ENCODE results near the gene FARP1.

GRCh38 chr13:98503175-98504028, 360.5 kb downstream of the FARP1 start:
- TF ChIP-seq, protein P1, sequence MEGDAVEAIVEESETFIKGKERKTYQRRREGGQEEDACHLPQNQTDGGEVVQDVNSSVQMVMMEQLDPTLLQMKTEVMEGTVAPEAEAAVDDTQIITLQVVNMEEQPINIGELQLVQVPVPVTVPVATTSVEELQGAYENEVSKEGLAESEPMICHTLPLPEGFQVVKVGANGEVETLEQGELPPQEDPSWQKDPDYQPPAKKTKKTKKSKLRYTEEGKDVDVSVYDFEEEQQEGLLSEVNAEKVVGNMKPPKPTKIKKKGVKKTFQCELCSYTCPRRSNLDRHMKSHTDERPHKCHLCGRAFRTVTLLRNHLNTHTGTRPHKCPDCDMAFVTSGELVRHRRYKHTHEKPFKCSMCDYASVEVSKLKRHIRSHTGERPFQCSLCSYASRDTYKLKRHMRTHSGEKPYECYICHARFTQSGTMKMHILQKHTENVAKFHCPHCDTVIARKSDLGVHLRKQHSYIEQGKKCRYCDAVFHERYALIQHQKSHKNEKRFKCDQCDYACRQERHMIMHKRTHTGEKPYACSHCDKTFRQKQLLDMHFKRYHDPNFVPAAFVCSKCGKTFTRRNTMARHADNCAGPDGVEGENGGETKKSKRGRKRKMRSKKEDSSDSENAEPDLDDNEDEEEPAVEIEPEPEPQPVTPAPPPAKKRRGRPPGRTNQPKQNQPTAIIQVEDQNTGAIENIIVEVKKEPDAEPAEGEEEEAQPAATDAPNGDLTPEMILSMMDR (IDR thresholded peaks at IDR 0.05; ENCODE audit: insufficient read depth, low read length, poor library complexity, severe bottlenecking): no peak
- TF ChIP-seq EZH2phosphoT487 (conservative IDR thresholded peaks at IDR 0.05; ENCODE audit: low read length): no peak

Data from SU-DHL-6 (cell line).